K562 (cell line): ENCODE results near the gene KNSTRN. TPM values are rescaled to one million over a fixed set of nuclear protein-coding genes. Genes with fewer than 3 reads are reported as not detected.

Source experiments
- ATAC-seq: fragments of 200-7000 bp; cut with Tn5 transposase; 3 replicates; pipeline ENCODE4 v1.9.1; 2020; ENCODE audit warnings: moderate library complexity
- BruUV-seq: library from RNA; stranded (reverse); fragments of 400-500 nt; replicated peaks from 2 replicates; lab custom pipeline; 2021; lab: Mats Ljungman, UMichigan
- CTCF ChIA-PET: fragments of 300-600 bp; formaldehyde crosslinking; extraction: SDS; loops from one replicate; lab custom pipeline; 2021; ENCODE audit warnings: low intra/inter-chr PET ratio; lab: Yijun Ruan, JAX
- POLR2A ChIA-PET: fragments of 300-600, 350-650 bp; sonication (Branson Sonifier 250); formaldehyde crosslinking; extraction: SDS; loops from one replicate; lab custom pipeline; 2021; ENCODE audit warnings: antibody characterized with exemption, inconsistent platforms; lab: Yijun Ruan, JAX
- DNase-seq, 4 experiments: peaks; one replicate each; pipeline versions ENCODE4 v3.0.0 to v3.0.0-alpha.2; 2011 to 2018; ENCODE audit warnings: low spot score in 3 of 4, mixed read lengths in 3 of 4; ENCODE audit errors: extremely low read depth in 1 of 4
- FAIRE-seq: peaks from 2 replicates; lab custom pipeline; 2011; peaks lifted over from hg19 to GRCh38; lab: Jason Lieb, UNC
- H2AFZ ChIP-seq: 2 replicates; pipeline ENCODE4 v1.6.0; 2011; ENCODE audit warnings: low read depth, low read length, control low read depth, inconsistent platforms
- H3K27ac ChIP-seq: fragments of 200-600 bp; 3 replicates; pipeline ENCODE4 v1.8.0; 2011; ENCODE audit warnings: low read depth, mild to moderate bottlenecking, control low read depth, inconsistent platforms, low read length, moderate library complexity, mixed read lengths; ENCODE audit errors: extremely low read depth
- H3K27me3 ChIP-seq, 2 experiments: fragments of 300-600 bp in 1 of 2; 2 replicates in 1 of 2; 3 replicates in 1 of 2; pipeline versions ENCODE4 v1.6.0 to v1.8.0; 2011; ENCODE audit warnings: inconsistent platforms in 2 of 2, low read length in 2 of 2, mild to moderate bottlenecking in 1 of 2, mixed read lengths in 1 of 2, moderate library complexity in 1 of 2; ENCODE audit not compliant: control insufficient read depth in 2 of 2, insufficient read depth in 2 of 2
- H3K36me3 ChIP-seq: fragments of 300-600 bp; 3 replicates; pipeline ENCODE4 v1.8.0; 2011; ENCODE audit warnings: mild to moderate bottlenecking, low read length, inconsistent platforms; ENCODE audit not compliant: control insufficient read depth, insufficient read depth
- H3K4me1 ChIP-seq, 2 experiments: fragments of 200-600 bp in 1 of 2; replicated peaks in 1 of 2; 2 replicates in 1 of 2; 3 replicates in 1 of 2; pipeline versions ENCODE4 v1.5.1 to v1.8.0; 2011; ENCODE audit warnings: inconsistent platforms in 2 of 2, low read length in 2 of 2, mild to moderate bottlenecking in 1 of 2, mixed read lengths in 1 of 2, moderate library complexity in 1 of 2; ENCODE audit not compliant: control insufficient read depth in 2 of 2, insufficient read depth in 2 of 2
- H3K4me2 ChIP-seq: 2 replicates; pipeline ENCODE4 v1.6.1; 2011; ENCODE audit warnings: low read length, control low read depth, inconsistent platforms, mixed read lengths; ENCODE audit not compliant: insufficient read depth
- H3K4me3 ChIP-seq: fragments of 200-600 bp; sonication (generic), shearing (Covaris generic); 2 replicates; pipeline ENCODE4 v1.5.1; 2016; ENCODE audit warnings: control low read depth, inconsistent platforms
- H3K79me2 ChIP-seq: fragments of 200-600 bp; 3 replicates; pipeline ENCODE4 v1.8.0; 2011; ENCODE audit warnings: low read length, inconsistent platforms; ENCODE audit not compliant: control insufficient read depth, insufficient read depth
- H3K9ac ChIP-seq, 2 experiments: 2 replicates each; pipeline versions ENCODE4 v1.6.0 to v1.6.1; 2011; ENCODE audit warnings: low read depth in 2 of 2, low read length in 2 of 2, control low read depth in 1 of 2, inconsistent platforms in 1 of 2, mild to moderate bottlenecking in 1 of 2, mixed read lengths in 1 of 2; ENCODE audit not compliant: insufficient read depth in 1 of 2
- H3K9me1 ChIP-seq: one replicate; pipeline ENCODE4 v1.6.0; 2011; ENCODE audit warnings: inconsistent platforms, mild to moderate bottlenecking, low read length, moderate library complexity; ENCODE audit not compliant: control insufficient read depth, insufficient read depth
- H3K9me3 ChIP-seq: replicated peaks from 2 replicates; pipeline ENCODE4 v1.5.1; 2011; ENCODE audit warnings: low read depth, low read length, inconsistent platforms; ENCODE audit not compliant: control insufficient read depth, insufficient read depth
- H4K20me1 ChIP-seq: replicated peaks from 2 replicates; pipeline ENCODE4 v1.6.1; 2011; ENCODE audit warnings: low read length, inconsistent platforms, mixed read lengths; ENCODE audit not compliant: control insufficient read depth, insufficient read depth
- BHLHE40 ChIP-seq: IDR thresholded peaks from 2 replicates; pipeline ENCODE4 v1.6.1; 2011; ENCODE audit warnings: low read length, improper control_type of control experiment
- HEY1 ChIP-seq: fragments of 250-450 bp; sonication (Bioruptor Pico); IDR thresholded peaks from 2 replicates; pipeline ENCODE4 v1.5.0; 2020; ENCODE audit warnings: mild to moderate bottlenecking, moderate library complexity, borderline replicate concordance
- NR2C2 ChIP-seq, 2 experiments: fragments of 200-800 bp in 1 of 2; sonication (Bioruptor generic) in 1 of 2; sonication (generic) in 1 of 2; formaldehyde crosslinking in 1 of 2; IDR thresholded peaks; 2 replicates each; pipeline versions ENCODE4 v1.6.1 to v1.8.0; 2016 to 2022; ENCODE audit warnings: mild to moderate bottlenecking in 1 of 2, missing compliant biosample characterization in 1 of 2, missing genetic modification characterization in 1 of 2, missing genetic modification reagents in 1 of 2
- PCBP2 ChIP-seq: fragments of 200-400 bp; formaldehyde crosslinking; IDR thresholded peaks from 2 replicates; pipeline ENCODE4 v1.6.1; 2018; ENCODE audit warnings: low read length, low read depth, mild to moderate bottlenecking, moderate library complexity; ENCODE audit not compliant: poor library complexity, severe bottlenecking
- RNF2 ChIP-seq: sonication (generic); IDR thresholded peaks from 2 replicates; pipeline ENCODE4 v1.6.1; 2016
- TCFL5 ChIP-seq: fragments of 250-450 bp; sonication (Bioruptor Pico); conservative IDR thresholded peaks from 2 replicates; pipeline ENCODE4 v1.6.1; 2021; ENCODE audit warnings: mild to moderate bottlenecking, moderate library complexity, matching md5 sums
- U2AF1 ChIP-seq: fragments of 200-400 bp; formaldehyde crosslinking; optimal IDR thresholded peaks from 2 replicates; pipeline ENCODE3; 2017; ENCODE audit warnings: mild to moderate bottlenecking, low read depth, low read length, moderate library complexity
- ZBTB8A ChIP-seq: fragments of 450-650 bp; IDR thresholded peaks from 2 replicates; pipeline ENCODE4 v1.6.1; 2018; ENCODE audit warnings: mild to moderate bottlenecking, moderate library complexity; ENCODE audit not compliant: partially characterized antibody
- ZNF551 ChIP-seq: fragments of 250-450 bp; sonication (Bioruptor Pico); IDR thresholded peaks from 2 replicates; pipeline ENCODE4 v1.5.0; 2021; ENCODE audit warnings: mild to moderate bottlenecking, moderate library complexity
- WGBS: fragments of 100-300 bp; shearing (Covaris generic); methylation state at CpG from one replicate; pipeline ENCODE4 v1.1.6; 2016; ENCODE audit warnings: low coverage, mixed read lengths; ENCODE audit not compliant: insufficient coverage; ENCODE audit errors: missing lambda C conversion rate; 5-methylcytosine and 5-hydroxymethylcytosine counted together
- in situ Hi-C: fragments of 300-500 bp; cut with MboI; formaldehyde crosslinking; loops from 4 replicates; pipeline ENCODE4 v1.15.0; 2018; ENCODE audit warnings: inconsistent platforms, mixed read lengths
- intact Hi-C: fragments of 100-400 bp; cut with micrococcal nuclease; formaldehyde crosslinking; loops from 2 replicates; pipeline ENCODE4 v1.14.2; 2022
- polyA plus RNA-seq, 8 experiments: library from polyadenylated mRNA; depleted of rRNA in 4 of 8; stranded (reverse) in 5 of 8; unstranded in 3 of 8; fragments of >200 nt; fragmentation: Nextera tagmentation in 2 of 8; fragmentation: Illumina TruSeq in 1 of 8; extraction: Ambion mirVana in 2 of 8; extraction: Trizol in 1 of 8; gene quantifications; 2 replicates each; pipeline versions ENCODE4 v1.2.1 to v1.2.3, GENCODE V29; 2011 to 2014; ENCODE audit warnings: inconsistent platforms in 1 of 8, missing spikeins in 1 of 8
- total RNA-seq, 7 experiments: library from RNA; depleted of rRNA in 6 of 7; stranded (reverse); fragments of >200 nt in 6 of 7; fragmentation: Illumina TruSeq in 2 of 7; extraction: Trizol in 2 of 7; gene quantifications; 2 replicates each; pipeline versions ENCODE4 v1.2.1 to v1.2.3, GENCODE V29; 2011 to 2021; ENCODE audit warnings: low replicate concordance in 1 of 7
- TF ChIP-seq, protein P1 (sequence below): fragments of 200-800 bp; sonication (Bioruptor generic); IDR thresholded peaks from 2 replicates; pipeline ENCODE4 v1.6.1; 2017; ENCODE audit warnings: missing genetic modification characterization, missing compliant biosample characterization
- TF ChIP-seq, protein P2 (sequence below), 2 experiments: fragments of 450-650 bp in 1 of 2; IDR thresholded peaks; 2 replicates each; pipeline ENCODE4 v1.6.1; 2011 to 2017; ENCODE audit warnings: low read depth in 2 of 2, antibody characterized with exemption in 1 of 2, borderline replicate concordance in 1 of 2, low read length in 1 of 2, mild to moderate bottlenecking in 1 of 2, mixed read lengths in 1 of 2; ENCODE audit not compliant: control insufficient read depth in 1 of 2

The KNSTRN gene
- total and polyA plus RNA-seq, 9 of the 15 experiments (the other 6 are each of a cell fraction or from before 2014, with no cell fraction given) = 48.7 to 88.2 (median 66.3) TPM

GRCh38 chr15:40437752-40438687, 55.5 kb downstream of the KNSTRN start (continued):
- TF ChIP-seq, protein P1, sequence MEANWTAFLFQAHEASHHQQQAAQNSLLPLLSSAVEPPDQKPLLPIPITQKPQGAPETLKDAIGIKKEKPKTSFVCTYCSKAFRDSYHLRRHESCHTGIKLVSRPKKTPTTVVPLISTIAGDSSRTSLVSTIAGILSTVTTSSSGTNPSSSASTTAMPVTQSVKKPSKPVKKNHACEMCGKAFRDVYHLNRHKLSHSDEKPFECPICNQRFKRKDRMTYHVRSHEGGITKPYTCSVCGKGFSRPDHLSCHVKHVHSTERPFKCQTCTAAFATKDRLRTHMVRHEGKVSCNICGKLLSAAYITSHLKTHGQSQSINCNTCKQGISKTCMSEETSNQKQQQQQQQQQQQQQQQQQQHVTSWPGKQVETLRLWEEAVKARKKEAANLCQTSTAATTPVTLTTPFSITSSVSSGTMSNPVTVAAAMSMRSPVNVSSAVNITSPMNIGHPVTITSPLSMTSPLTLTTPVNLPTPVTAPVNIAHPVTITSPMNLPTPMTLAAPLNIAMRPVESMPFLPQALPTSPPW (CRISPR knock-in tag) = no peak
- TF ChIP-seq HEY1 = no peak
- no peak for TF ChIP-seq TCFL5 (CRISPR knock-in tag)

DNA sequence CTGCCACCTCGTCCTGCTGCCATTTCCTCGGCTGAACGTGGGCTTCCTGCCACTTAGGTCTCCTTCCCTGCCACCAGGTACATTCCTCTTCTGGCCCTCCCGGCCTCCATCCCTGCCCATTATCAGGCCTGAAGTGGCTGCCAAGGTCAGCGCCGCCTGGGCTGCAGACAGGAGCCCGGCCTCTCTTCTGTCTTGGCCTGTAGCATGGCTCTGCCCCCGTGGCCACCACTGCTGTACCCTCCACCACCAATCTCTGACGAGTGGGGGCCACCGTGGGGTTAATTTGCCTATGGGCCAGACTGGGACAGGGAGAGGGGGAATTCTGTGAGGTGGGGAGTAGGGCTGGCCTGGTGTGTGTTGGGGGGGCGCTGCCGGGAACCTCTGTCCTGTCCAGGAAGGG, 56.2 kb downstream of the KNSTRN start:
- no peak for TF ChIP-seq U2AF1
- TF ChIP-seq NR2C2 (CRISPR knock-in tag; IDR thresholded peaks at IDR 0.05) = 0 out of 2 replicates have a peak, but pooled peaks have one; percentile 31
- TF ChIP-seq NR2C2 (tag; IDR thresholded peaks at IDR 0.05) = no peak
- no peak for TF ChIP-seq PCBP2
- no peak for TF ChIP-seq ZBTB8A
- TF ChIP-seq, protein P2, sequence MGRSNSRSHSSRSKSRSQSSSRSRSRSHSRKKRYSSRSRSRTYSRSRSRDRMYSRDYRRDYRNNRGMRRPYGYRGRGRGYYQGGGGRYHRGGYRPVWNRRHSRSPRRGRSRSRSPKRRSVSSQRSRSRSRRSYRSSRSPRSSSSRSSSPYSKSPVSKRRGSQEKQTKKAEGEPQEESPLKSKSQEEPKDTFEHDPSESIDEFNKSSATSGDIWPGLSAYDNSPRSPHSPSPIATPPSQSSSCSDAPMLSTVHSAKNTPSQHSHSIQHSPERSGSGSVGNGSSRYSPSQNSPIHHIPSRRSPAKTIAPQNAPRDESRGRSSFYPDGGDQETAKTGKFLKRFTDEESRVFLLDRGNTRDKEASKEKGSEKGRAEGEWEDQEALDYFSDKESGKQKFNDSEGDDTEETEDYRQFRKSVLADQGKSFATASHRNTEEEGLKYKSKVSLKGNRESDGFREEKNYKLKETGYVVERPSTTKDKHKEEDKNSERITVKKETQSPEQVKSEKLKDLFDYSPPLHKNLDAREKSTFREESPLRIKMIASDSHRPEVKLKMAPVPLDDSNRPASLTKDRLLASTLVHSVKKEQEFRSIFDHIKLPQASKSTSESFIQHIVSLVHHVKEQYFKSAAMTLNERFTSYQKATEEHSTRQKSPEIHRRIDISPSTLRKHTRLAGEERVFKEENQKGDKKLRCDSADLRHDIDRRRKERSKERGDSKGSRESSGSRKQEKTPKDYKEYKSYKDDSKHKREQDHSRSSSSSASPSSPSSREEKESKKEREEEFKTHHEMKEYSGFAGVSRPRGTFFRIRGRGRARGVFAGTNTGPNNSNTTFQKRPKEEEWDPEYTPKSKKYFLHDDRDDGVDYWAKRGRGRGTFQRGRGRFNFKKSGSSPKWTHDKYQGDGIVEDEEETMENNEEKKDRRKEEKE (IDR thresholded peaks at IDR 0.05; ENCODE audit: borderline replicate concordance in 1 of 2, control insufficient read depth in 1 of 2, low read depth in 2 of 2, low read length in 1 of 2) = no peak
- no peak for TF ChIP-seq BHLHE40
- TF ChIP-seq ZNF551 = no peak
- TF ChIP-seq RNF2 = no peak
- Histone ChIP-seq H3K9me1 (peaks cover 2% of the 10 kb centered on the region), H3K36me3 (peaks cover 9% of the 10 kb centered on the region; the same call in 2 of the 3 replicates), H3K79me2 (peaks cover 52% of the 10 kb centered on the region), H3K27ac (peak overlapping the region; percentile 78), H3K27me3 (no peaks in the 10 kb centered on the region), H3K9ac (peak overlapping the region; percentile 81 to 88), H3K4me2 (peak overlapping the region; percentile 85), H3K4me1 (peaks cover 57 to 76% of the 10 kb centered on the region in 2 experiments), H2AFZ (peak overlapping the region; percentile 85; the same call in 1 of the 2 replicates), H4K20me1 (peaks cover 13% of the 10 kb centered on the region), H3K9me3 (no peaks in the 10 kb centered on the region), H3K4me3 (peak overlapping the region; percentile 80; the same call in 1 of the 2 replicates)
- WGBS = 73% methylated on average over 9 of the region's 12 CpGs
- in situ Hi-C loops (no loop called here), intact Hi-C loops (no loop called here)
- FAIRE-seq (no peak), DNase-seq (no peak), ATAC-seq (no peak)
- BruUV-seq = no TSS peak
- POLR2A ChIA-PET = interaction anchor here (0.7 to 8.4 kb wide), 4 partner anchors 9 to 110 kb away, joined by 3 to 89 read pairs (median 10); no protein-coding TSS in a partner anchor
- CTCF ChIA-PET = no interaction called here
